Prostate gland (tissue), 2 donors: Measurements from ENCODE around the gene RFX2.
A peak's percentile ranks its signal among the peaks of the same experiment; 100 is the strongest.

Source experiments
- POLR2A ChIP-seq: fragments of 450-650 bp; IDR thresholded peaks from one replicate; pipeline ENCODE4 v1.6.1; 2016; ENCODE audit warnings: antibody characterized with exemption, mild to moderate bottlenecking
- POLR2AphosphoS5 ChIP-seq: sonication (generic); formaldehyde crosslinking; IDR thresholded peaks from one replicate; pipeline ENCODE4 v1.6.1; 2017; ENCODE audit warnings: antibody characterized with exemption
- TF ChIP-seq, protein P1 (sequence below), 4 experiments: fragments of 200-600 bp in 2 of 4; fragments of 450-650 bp in 2 of 4; sonication (generic) in 2 of 4; IDR thresholded peaks; 1 replicate in 3 of 4; 2 replicates in 1 of 4; pipeline ENCODE4 v1.5.1; 2016 to 2019; ENCODE audit warnings: antibody characterized with exemption in 4 of 4, mild to moderate bottlenecking in 2 of 4, moderate library complexity in 2 of 4

DNA sequence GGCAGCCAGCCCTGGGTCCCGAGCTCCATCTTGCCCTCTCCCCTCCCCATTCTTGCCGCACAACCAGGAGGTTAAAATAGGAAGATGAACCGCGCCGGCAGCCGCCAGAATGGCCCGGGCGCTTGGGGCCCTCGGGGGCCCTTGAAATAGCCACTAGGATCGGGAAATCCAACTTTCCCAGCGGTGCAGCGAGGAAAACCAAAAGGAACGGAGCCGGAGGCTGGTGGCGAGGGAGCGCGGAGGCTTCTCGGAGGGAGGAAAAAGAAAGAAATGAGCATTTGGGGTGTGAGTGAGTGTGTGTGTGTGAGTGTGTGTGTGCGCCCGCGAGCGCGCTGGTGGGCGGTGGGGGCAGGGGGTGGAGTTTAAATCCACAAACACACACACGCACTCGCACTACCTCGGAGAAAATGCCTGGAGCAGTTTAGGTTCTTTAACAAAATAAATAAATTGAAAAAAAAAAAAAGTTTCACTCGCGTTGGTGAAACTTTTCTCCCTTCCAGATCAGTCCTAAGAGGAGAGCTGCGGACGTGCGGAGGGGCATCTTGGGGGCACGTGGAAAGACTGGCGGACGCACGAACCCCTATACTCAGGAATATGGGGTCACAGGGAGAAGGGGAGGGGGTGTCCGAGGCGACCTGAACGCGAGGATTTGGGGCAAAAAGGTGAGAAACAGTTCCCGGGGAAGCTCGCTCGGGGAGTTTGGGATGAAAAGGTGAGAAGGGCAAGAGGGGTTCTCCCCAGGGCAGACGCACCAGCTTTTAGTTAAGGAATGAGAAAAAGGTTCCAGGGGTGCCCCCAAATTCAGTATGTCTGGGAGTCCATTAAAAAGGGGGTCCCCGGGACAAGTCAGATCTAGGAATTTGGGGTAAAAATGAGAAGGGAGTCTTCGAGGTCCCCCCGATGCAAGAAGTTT, 1.3 kb downstream of the RFX2 start:
- TF ChIP-seq, protein P1, sequence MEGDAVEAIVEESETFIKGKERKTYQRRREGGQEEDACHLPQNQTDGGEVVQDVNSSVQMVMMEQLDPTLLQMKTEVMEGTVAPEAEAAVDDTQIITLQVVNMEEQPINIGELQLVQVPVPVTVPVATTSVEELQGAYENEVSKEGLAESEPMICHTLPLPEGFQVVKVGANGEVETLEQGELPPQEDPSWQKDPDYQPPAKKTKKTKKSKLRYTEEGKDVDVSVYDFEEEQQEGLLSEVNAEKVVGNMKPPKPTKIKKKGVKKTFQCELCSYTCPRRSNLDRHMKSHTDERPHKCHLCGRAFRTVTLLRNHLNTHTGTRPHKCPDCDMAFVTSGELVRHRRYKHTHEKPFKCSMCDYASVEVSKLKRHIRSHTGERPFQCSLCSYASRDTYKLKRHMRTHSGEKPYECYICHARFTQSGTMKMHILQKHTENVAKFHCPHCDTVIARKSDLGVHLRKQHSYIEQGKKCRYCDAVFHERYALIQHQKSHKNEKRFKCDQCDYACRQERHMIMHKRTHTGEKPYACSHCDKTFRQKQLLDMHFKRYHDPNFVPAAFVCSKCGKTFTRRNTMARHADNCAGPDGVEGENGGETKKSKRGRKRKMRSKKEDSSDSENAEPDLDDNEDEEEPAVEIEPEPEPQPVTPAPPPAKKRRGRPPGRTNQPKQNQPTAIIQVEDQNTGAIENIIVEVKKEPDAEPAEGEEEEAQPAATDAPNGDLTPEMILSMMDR (IDR thresholded peaks at IDR 0.05) = no peak
- TF ChIP-seq POLR2A (peak; percentile 50), POLR2AphosphoS5 (peak; percentile 34)
